Right lobe of liver (tissue), 6 donors: ENCODE data around the gene TECPR2. TPM values are rescaled to one million over a fixed set of nuclear protein-coding genes. Genes with fewer than 3 reads are reported as not detected.
"Not testable (repeated sequence)": the region's sequence is repeated elsewhere in the genome, so short reads cannot be mapped to it uniquely, and the experiment has no call there.

Experiments used
- ATAC-seq, 4 donors: fragments of 200-7000 bp; cut with Tn5 transposase; one replicate each; pipeline ENCODE4 v1.9.1; 2020; ENCODE audit warnings: mild to moderate bottlenecking in 4 of 4, moderate library complexity in 4 of 4
- DNase-seq, 3 donors: peaks; one replicate each; pipeline ENCODE4 v3.0.0-alpha.2; 2020
- H3K27ac ChIP-seq, 3 donors: fragments of 200-600 bp; one replicate each; pipeline ENCODE4 v1.8.0; 2022
- H3K27me3 ChIP-seq, 2 donors: fragments of 200-600 bp; one replicate each; pipeline ENCODE4 v1.8.0; 2022
- H3K36me3 ChIP-seq, 4 donors: fragments of 200-600 bp; sonication (generic) in 1 of 4; one replicate each; pipeline versions ENCODE4 v1.5.1 to v1.8.0; 2017 to 2022; ENCODE audit warnings: control low read depth in 1 of 4
- H3K4me1 ChIP-seq, 4 donors: fragments of 200-600 bp; sonication (generic) in 1 of 4; one replicate each; pipeline versions ENCODE4 v1.5.1 to v1.8.0; 2017 to 2022; ENCODE audit warnings: control low read depth in 1 of 4
- H3K4me3 ChIP-seq, 3 donors: fragments of 200-600 bp; one replicate each; pipeline ENCODE4 v1.8.0; 2022
- H3K9me3 ChIP-seq, 4 donors: fragments of 200-600 bp; sonication (generic) in 1 of 4; one replicate each; pipeline versions ENCODE4 v1.5.1 to v1.8.0; 2017 to 2022; ENCODE audit warnings: control low read depth in 1 of 4
- POLR2A ChIP-seq: fragments of 450-650 bp; IDR thresholded peaks from one replicate; pipeline ENCODE4 v1.6.1; 2017; ENCODE audit warnings: antibody characterized with exemption, mild to moderate bottlenecking
- WGBS: methylation state at CpG from one replicate; pipeline ENCODE4 v1.1.6; 2018; ENCODE audit warnings: low coverage, low lambda C conversion rate; ENCODE audit not compliant: insufficient coverage; ENCODE audit errors: missing lambda C conversion rate; 5-methylcytosine and 5-hydroxymethylcytosine counted together
- intact Hi-C, 2 donors: fragments of 100-400 bp; cut with DNase I; formaldehyde crosslinking; loops; one replicate each; pipeline versions ENCODE4 v1.11.2 to v1.14.1; 2022
- total RNA-seq, 6 experiments: library from RNA; depleted of rRNA in 2 of 6; stranded (reverse); fragments of >200 nt in 2 of 6; fragmentation: NEBNext Ultra II Directional in 3 of 6; extraction: Animal tissue kit (Norgen Biotek cat#: 25700) in 3 of 6; gene quantifications; one replicate each; pipeline versions ENCODE4 v1.1.0 to v1.2.4, GENCODE V29; 2016 to 2023
- TF ChIP-seq, protein P1 (sequence below), 4 donors: fragments of 200-600 bp in 3 of 4; fragments of 450-650 bp in 1 of 4; IDR thresholded peaks; one replicate each; pipeline versions ENCODE4 v1.5.1 to v1.8.0; 2016 to 2022; ENCODE audit warnings: antibody characterized with exemption in 4 of 4, mild to moderate bottlenecking in 2 of 4
- donor health status: DM: no; HTN: yes; CAD: no.
- donor health status: DM: no; HTN: no; CAD: no.
- donor health status: DM: no; HTN: no; CAD: no.
- donor health status: DM: no; HTN: yes; CAD: no.
- donor health status: DM: no; HTN: yes; CAD: no.

TECPR2 gene
- total RNA-seq, 6 experiments from 2014 or later = 5.5 to 10.5 (median 9.4) TPM

DNA sequence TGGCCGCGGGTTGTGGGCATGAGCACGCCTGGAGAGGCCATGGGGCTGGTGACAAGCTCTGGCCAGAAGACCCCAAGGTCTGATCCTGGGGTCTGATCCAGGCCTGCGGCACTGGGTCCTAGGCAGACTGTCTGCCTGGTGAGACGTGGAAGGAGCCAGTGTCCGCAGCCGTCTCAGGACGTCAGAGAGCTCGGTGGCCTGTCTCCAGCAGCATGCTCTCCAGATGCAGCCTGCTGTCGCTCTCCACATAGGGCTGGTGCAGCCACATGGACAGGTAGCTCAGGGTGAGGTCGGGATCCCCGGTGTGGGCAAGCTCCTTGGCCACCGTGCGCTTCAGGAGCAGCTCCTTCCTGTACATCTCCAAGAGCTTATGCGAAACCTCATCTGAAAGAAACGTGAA is 14.4 kb upstream of the TECPR2 start:
- Histone ChIP-seq H3K9me3 (no peaks in the 10 kb centered on the region), H3K27me3 (no peaks in the 10 kb centered on the region), H3K27ac (no peak overlapping the region), H3K4me3 (no peak overlapping the region), H3K36me3 (peaks cover 0 to 47% (median 15%) of the 10 kb centered on the region in 4 donors), H3K4me1 (no peaks in the 10 kb centered on the region)
- no peak for ATAC-seq
- intact Hi-C loops = no loop called here
- DNase-seq = no peak
- WGBS = 76% methylated on average over 4 of the region's 16 CpGs
- TF ChIP-seq POLR2A = no peak
- TF ChIP-seq, protein P1, sequence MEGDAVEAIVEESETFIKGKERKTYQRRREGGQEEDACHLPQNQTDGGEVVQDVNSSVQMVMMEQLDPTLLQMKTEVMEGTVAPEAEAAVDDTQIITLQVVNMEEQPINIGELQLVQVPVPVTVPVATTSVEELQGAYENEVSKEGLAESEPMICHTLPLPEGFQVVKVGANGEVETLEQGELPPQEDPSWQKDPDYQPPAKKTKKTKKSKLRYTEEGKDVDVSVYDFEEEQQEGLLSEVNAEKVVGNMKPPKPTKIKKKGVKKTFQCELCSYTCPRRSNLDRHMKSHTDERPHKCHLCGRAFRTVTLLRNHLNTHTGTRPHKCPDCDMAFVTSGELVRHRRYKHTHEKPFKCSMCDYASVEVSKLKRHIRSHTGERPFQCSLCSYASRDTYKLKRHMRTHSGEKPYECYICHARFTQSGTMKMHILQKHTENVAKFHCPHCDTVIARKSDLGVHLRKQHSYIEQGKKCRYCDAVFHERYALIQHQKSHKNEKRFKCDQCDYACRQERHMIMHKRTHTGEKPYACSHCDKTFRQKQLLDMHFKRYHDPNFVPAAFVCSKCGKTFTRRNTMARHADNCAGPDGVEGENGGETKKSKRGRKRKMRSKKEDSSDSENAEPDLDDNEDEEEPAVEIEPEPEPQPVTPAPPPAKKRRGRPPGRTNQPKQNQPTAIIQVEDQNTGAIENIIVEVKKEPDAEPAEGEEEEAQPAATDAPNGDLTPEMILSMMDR (IDR thresholded peaks at IDR 0.05) = no peak

DNA sequence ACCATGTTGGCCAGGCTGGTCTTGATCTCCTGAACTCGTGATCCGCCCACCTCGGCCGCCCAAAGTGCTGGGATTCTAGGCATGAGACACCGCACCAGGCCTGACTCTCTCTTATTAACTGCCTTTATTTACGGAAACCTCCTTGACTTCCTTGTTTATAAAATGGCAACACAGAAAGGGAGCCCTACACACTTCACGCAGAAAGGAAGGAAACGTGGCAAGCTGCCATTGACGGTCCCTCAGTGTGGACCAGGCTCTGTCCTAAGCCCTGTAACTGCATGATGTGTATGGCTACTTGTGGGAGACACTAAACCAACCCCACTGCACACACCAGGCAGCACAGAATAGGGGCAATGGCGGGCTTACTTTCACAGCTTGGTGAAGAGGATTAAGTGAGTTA is 11.7 kb upstream of the TECPR2 start:
- intact Hi-C loops = no loop called here
- Histone ChIP-seq H3K27ac (peak overlapping the region in 2 of 3 donors; percentile 39 to 62), H3K4me3 (no peak overlapping the region), H3K4me1 (no peaks in the 10 kb centered on the region), H3K9me3 (no peaks in the 10 kb centered on the region), H3K27me3 (no peaks in the 10 kb centered on the region), H3K36me3 (peaks cover 0 to 59% (median 19%) of the 10 kb centered on the region in 4 donors)
- ATAC-seq (peak; percentile 56 to 83 (median 69)), DNase-seq (peak in 1 of 3 donors; percentile 51)
- WGBS = 81% methylated on average over 8 of the region's 10 CpGs
- TF ChIP-seq, protein P1 (IDR thresholded peaks at IDR 0.05) = no peak
- no peak for TF ChIP-seq POLR2A

DNA sequence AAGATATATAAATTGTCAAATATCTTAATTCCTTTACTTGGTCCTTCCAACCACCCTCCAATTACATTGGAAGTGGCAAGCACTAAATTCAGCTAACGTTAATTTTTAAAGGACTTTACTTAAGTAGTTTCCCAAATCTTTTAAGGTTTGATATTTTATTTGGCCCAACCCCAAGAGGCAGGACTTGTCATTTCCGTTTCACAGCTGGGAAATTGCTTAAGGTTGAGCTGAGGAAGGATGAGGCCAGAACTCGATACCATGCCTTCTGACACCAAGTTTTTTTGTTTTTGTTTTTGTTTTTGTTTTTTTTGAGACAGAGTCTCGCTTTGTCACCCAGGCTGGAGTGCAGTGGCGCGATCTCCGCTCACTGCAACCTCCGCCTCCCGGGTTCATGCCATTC is 11.1 kb upstream of the TECPR2 start:
- intact Hi-C loops, H3K27me3 ChIP-seq, H3K4me3 ChIP-seq, H3K4me1 ChIP-seq, H3K9me3 ChIP-seq, DNase-seq: not testable (repeated sequence)
- Histone ChIP-seq H3K36me3 (peaks cover 0 to 65% (median 19%) of the 10 kb centered on the region in 4 donors), H3K27ac (peak overlapping the region in 2 of 3 donors; percentile 39 to 62)
- peak; percentile 44 to 62 (median 53) for ATAC-seq
- WGBS = 70% methylated on average over 7 of the region's 9 CpGs

DNA sequence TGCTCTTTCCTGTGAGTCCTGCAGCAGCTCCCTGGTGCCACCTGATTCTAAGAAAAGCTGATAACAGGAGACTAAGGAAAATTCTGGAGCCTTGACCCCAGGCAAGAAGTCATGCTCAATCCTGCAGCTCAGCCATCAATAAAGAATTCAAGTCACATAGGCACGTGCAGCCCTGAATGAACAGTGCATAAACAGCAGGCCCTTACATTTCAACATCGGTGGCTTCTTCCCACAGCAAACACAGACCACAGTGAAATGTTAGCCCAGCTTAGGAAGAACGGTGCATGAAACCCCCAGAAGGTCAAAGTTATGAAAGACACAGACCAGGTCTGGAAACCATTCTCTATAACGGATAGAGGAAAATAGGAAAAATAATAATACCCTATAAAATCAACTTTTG is 10.5 kb upstream of the TECPR2 start:
- no peak for DNase-seq
- peak overlapping the region in 2 of 3 donors; percentile 39 to 62 for H3K27ac ChIP-seq
- no peak for TF ChIP-seq POLR2A
- TF ChIP-seq, protein P1 (IDR thresholded peaks at IDR 0.05) = no peak
- H3K36me3 ChIP-seq = peaks cover 0 to 69% (median 19%) of the 10 kb centered on the region in 4 donors
- H3K27me3 ChIP-seq = no peaks in the 10 kb centered on the region
- intact Hi-C loops = no loop called here
- 85% methylated on average over 4 of the region's 4 CpGs for WGBS
- H3K4me3 ChIP-seq = no peak overlapping the region
- no peak for ATAC-seq
- H3K4me1 ChIP-seq = no peaks in the 10 kb centered on the region
- H3K9me3 ChIP-seq = no peaks in the 10 kb centered on the region

DNA sequence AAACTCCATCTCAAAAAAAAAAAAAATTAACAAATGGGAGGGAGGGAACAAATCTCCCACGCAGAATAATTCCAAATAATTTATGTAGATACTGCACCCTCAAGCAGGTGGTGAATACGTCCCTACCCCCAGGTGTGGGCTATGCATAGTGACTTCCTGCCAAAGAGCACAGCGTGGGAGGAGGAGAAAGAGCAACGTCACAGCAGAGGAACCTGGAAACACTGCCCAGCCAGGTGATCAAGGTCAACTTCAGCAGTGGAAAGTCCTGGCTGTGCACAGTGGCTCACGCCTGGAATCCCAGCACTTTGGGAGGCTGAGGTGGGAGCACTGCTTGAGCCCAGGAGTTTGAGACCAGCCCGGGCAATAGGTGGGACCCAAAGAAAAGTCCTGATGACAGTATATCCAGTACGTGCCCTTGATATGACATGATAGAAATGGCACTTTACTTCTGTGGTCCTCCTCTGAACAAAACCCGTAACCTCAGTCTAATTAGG is 9.6 kb upstream of the TECPR2 start:
- WGBS = 70% methylated on average over 8 of the region's 8 CpGs
- intact Hi-C loops = no loop called here
- TF ChIP-seq, protein P1 (IDR thresholded peaks at IDR 0.05) = no peak
- TF ChIP-seq POLR2A = no peak
- DNase-seq (no peak), ATAC-seq (peak in 3 of 4 donors; percentile 34 to 70 (median 58))
- H3K4me1 ChIP-seq = no peaks in the 10 kb centered on the region
- no peak overlapping the region for H3K4me3 ChIP-seq
- H3K27ac ChIP-seq = no peak overlapping the region
- H3K36me3 ChIP-seq = peaks cover 0 to 74% (median 20%) of the 10 kb centered on the region in 4 donors
- H3K9me3 ChIP-seq = no peaks in the 10 kb centered on the region
- H3K27me3 ChIP-seq = no peaks in the 10 kb centered on the region
